Motor neuron (in vitro differentiated cells): Measurements from ENCODE around the gene LIPC. TPM values are rescaled to one million over a fixed set of nuclear protein-coding genes. Genes with fewer than 3 reads are reported as not detected.

Source experiments
- ATAC-seq, 8 experiments: fragments of 200-7000 bp; cut with Tn5 transposase; replicated peaks in 6 of 8; 2 replicates each; pipeline ENCODE4 v1.8.0; 2021; ENCODE audit warnings: mild to moderate bottlenecking in 8 of 8, moderate library complexity in 8 of 8
- H3K27ac ChIP-seq, 2 donors: fragments of 250-450 bp; sonication (Bioruptor Pico); 2 replicates each; pipeline ENCODE4 v1.9.0; 2021; ENCODE audit warnings: antibody characterized with exemption in 2 of 2, mild to moderate bottlenecking in 2 of 2, moderate library complexity in 1 of 2
- H3K4me1 ChIP-seq, 2 donors: fragments of 250-450 bp; sonication (Bioruptor Pico); replicated peaks in 1 of 2; 2 replicates each; pipeline ENCODE4 v1.6.1; 2021; ENCODE audit warnings: antibody characterized with exemption in 2 of 2, mild to moderate bottlenecking in 2 of 2, moderate library complexity in 1 of 2
- H3K4me3 ChIP-seq, 5 donors: fragments of 250-450 bp; sonication (Bioruptor Pico); 2 replicates each; pipeline ENCODE4 v1.9.0; 2021; ENCODE audit warnings: antibody characterized with exemption in 5 of 5, mild to moderate bottlenecking in 5 of 5, moderate library complexity in 4 of 5
- WGBS, 10 experiments: fragments of 450-650 bp; shearing (Covaris generic); methylation state at CpG; one replicate each; pipeline ENCODE4 v1.0.0; 2022; 5-methylcytosine and 5-hydroxymethylcytosine counted together
- in situ Hi-C, 9 experiments: fragments of 400-800 bp; cut with MboI; loops; one replicate each; pipeline ENCODE4 v1.15.0; 2021; ENCODE audit warnings: low sequenced_read_pairs in 9 of 9, low pct_unique_long_range_greater_than_20kb in 2 of 9; ENCODE audit not compliant: unreplicated experiment in 9 of 9
- total RNA-seq, 8 experiments: library from RNA; unstranded; fragments of 300-600 nt; gene quantifications; 2 replicates each; pipeline versions ENCODE4 v1.2.3 to v1.2.4, GENCODE V29; 2022

Gene LIPC
- total RNA-seq, 8 experiments from 2014 or later: 0.14 to 5.0 (median 0.47) TPM; not detected in 5

DNA sequence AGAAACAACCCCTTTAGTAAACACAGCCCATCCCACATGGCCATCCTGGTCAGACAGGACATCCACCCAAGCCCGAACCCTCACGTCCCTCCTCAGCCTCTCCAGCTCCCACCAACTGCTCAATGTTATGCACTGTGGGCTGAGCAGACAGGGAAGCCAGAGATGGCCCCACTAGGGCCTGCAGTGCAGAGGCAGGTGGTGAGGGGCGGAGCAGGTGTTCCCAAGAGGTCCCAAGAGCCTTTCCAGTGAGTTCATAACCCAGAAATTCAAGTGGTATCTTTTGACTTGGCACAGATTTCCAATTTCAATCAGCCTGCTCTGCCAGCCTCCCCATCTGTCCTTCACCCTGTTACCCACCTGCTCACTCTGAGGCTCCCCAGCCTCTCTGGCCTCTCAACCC lies 130.3 kb downstream of the LIPC start:
- H3K4me3 ChIP-seq: no peak overlapping the region
- in situ Hi-C loops: no loop called here
- peak in 1 of 8 experiments; percentile 12 for ATAC-seq
- peaks cover 2 to 7% of the 10 kb centered on the region in 2 donors for H3K4me1 ChIP-seq
- WGBS, 10 experiments: 58 to 100% (median 83%) methylated on average over 1 to 3 of the region's 3 CpGs; no CpG with 5 or more reads in 4 of the 10 experiments
- H3K27ac ChIP-seq: no peak overlapping the region

DNA sequence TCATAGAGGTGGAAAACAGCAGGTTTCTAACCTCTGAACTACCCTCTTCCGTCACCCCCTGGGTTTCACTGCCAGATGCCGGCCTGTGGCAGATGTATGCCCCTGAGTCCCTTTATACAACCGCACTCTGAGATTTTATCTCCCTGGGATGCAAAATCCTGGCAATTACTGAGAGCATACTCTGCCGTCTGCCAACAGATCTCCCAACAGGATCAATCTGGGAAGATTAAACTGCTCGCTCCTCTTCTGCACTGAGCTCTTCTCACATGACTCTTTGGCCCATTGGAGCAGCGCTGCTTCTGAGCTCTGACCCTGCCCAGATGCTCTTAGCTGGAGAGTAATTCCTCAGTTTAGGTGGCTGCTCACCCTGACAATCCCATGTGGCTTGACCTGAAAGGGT lies 133.2 kb downstream of the LIPC start:
- Histone ChIP-seq H3K4me1 (peaks cover 2 to 7% of the 10 kb centered on the region in 2 donors), H3K27ac (no peak overlapping the region), H3K4me3 (no peak overlapping the region)
- in situ Hi-C loops: no loop called here
- peak in 2 of 8 experiments; percentile 21 to 42 for ATAC-seq
- WGBS, 10 experiments: 71 to 100% (median 83%) methylated on average over 2 to 5 of the region's 6 CpGs; no CpG with 5 or more reads in 3 of the 10 experiments

DNA sequence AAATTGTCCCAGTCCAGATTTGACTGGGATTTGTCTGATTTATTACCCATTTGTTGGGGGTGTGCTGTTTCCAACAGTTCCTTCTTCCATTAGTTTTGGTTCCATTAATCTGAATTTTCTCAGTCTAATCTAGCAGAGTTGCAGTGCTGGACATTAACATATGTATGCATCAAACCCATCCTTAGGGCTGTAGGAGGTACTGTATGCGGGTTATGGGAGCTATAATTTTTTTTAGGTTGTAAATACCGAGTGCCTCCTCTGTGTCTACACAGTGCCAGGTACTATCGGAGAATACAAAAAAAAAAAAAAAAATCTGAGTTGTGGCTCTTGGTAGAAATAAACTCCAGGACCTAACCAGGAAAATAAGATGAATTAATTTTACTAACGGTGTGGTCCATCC lies 133.8 kb downstream of the LIPC start:
- Histone ChIP-seq H3K4me1 (peaks cover 2 to 7% of the 10 kb centered on the region in 2 donors), H3K27ac (no peak overlapping the region), H3K4me3 (no peak overlapping the region)
- peak in 2 of 8 experiments; percentile 50 to 62 for ATAC-seq
- WGBS, 10 experiments: 24 to 84% (median 55%) methylated on average over 2 to 4 of the region's 4 CpGs; no CpG with 5 or more reads in 1 of the 10 experiments
- in situ Hi-C loops: no loop called here

DNA sequence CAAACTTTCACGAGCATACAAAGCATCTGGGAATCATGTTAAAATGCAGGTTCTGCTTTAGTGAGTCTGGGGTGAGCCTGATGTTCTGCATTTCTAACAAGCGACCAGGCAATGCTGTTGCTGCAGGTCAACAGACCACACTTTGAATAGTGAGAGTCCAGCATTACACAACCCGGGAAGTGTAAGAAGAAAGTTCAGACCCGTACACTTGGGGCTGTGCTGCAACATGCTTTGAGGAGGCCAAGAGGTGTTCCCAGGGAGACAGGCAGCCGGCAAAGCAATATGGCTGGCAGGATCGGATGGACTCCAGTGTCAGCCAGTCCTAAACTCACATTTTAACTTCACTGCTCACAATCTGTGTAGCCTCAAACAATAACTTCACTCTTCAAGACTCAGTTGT lies 134.2 kb downstream of the LIPC start:
- H3K4me3 ChIP-seq: no peak overlapping the region
- in situ Hi-C loops: no loop called here
- no peak overlapping the region for H3K27ac ChIP-seq
- peaks cover 2 to 5% of the 10 kb centered on the region in 2 donors for H3K4me1 ChIP-seq
- ATAC-seq: no peak
- WGBS, 10 experiments: 50 to 93% (median 78%) methylated on average over 1 to 6 of the region's 6 CpGs; no CpG with 5 or more reads in 2 of the 10 experiments

DNA sequence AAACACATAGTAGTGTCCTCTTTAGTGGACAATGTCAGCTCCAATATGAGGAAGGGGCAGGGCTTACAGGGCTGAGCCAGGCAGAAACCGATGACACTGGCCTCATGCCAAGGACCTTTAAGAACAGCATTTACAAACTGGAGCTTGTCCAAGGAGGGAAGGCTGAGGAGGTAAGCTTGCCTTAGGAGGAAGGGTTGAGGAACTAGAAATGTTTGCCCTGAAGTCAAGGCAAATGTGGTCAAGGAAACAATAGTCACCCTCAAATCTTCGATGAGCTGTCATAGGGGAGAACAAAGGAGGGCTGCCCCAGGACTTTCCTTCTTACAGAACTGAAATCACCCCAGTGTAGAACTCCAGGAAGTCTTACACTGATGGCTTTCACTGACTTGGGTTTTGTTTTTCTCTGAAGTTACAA lies 136.4 kb downstream of the LIPC start:
- 50 to 100% (median 76%) methylated on average over 1 to 2 of the region's 2 CpGs; no CpG with 5 or more reads in 2 of the 10 experiments for WGBS, 10 experiments
- no peak for ATAC-seq
- H3K27ac ChIP-seq: no peak overlapping the region
- H3K4me1 ChIP-seq: peaks cover 2% of the 10 kb centered on the region in 2 donors
- in situ Hi-C loops: no loop called here
- H3K4me3 ChIP-seq: no peak overlapping the region

DNA sequence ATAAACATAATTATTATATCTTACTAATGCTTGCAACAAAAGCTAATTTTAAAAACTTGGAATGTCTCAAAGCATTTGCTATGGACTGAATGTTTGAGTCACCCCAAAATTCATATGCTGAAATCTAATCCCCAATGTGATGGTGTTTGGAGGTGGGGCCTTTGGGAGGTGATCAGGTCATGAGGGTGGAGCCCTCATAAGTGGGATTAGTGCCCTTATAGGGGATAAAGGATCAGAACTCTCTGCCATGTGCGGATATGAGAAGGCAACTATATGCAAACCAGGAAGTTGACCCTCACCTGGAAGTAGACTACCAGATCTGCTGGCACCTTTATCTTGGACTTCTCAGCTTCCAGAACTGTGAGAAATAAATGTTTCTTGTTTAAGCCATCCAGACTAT lies 137.7 kb downstream of the LIPC start:
- 100% methylated on average over 1 of the region's 1 CpG; no CpG with 5 or more reads in 4 of the 10 experiments for WGBS, 10 experiments
- in situ Hi-C loops: no loop called here
- no peak for ATAC-seq
- Histone ChIP-seq H3K4me3 (no peak overlapping the region), H3K4me1 (peaks cover 2% of the 10 kb centered on the region in 2 donors), H3K27ac (no peak overlapping the region)

DNA sequence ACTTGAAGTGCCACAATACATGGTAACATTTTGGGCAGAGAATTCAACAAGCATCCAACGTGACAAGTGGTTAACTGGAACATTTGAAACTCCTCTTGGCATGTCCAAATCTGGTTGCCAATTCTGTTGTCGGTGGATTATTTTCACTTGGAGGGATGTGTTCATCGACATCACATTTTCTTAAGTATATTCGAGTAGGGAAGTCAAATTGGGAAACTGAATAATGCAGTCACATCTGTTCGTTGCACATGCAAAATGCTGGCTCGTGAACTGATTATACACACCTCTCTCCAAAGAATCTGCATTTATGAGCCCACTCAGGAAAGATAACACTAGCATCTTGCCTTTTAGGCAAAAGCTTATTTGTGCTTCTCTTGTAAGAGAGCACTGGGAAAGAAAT lies 139.7 kb downstream of the LIPC start:
- 27 to 91% (median 80%) methylated on average over 1 to 6 of the region's 6 CpGs for WGBS, 10 experiments
- H3K4me3 ChIP-seq: no peak overlapping the region
- in situ Hi-C loops: no loop called here
- H3K27ac ChIP-seq: no peak overlapping the region
- ATAC-seq: no peak
- no peaks in the 10 kb centered on the region for H3K4me1 ChIP-seq

DNA sequence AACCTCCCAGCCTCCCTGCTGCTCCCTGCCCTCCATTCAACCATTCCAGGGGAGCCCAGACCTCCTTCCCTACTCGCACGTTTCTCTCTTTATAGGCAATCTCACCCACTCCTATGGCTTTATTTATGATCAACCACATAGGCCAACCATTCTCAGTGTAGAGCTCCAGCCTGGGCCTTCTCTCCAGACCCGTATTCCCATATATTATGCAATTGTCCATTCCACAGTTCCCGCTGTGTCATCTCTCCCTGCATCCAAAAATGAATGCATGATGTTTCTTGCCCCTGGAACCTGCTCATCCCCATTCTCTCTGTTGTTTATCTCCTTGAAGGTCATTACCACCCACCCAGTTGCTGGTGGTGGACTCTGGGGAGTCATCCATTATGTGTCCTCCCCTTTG lies 140.7 kb downstream of the LIPC start:
- WGBS, 10 experiments: 40 to 100% (median 74%) methylated on average over 1 to 4 of the region's 4 CpGs; no CpG with 5 or more reads in 3 of the 10 experiments
- Histone ChIP-seq H3K27ac (no peak overlapping the region), H3K4me3 (no peak overlapping the region), H3K4me1 (no peaks in the 10 kb centered on the region)
- no peak for ATAC-seq
- in situ Hi-C loops: no loop called here

DNA sequence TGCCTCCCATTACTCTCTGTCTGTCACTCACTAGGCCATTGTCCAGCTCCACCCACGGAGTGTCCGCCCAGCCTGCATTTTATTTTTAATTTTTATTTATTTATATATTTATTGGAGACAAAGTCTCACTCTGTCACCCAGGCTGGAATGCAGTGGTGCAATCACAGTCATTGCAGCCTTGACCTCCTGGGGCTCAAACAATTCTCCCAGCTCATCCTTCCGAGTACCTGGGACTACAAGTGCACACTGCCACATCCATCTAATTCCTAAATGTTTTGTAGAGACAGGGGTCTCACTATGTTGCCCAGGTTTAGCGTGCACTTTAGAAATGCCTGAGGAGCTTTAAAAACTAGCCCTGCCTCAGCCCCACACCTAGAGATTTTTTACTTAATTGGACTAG lies 141.5 kb downstream of the LIPC start:
- no peak overlapping the region for H3K27ac ChIP-seq
- no peaks in the 10 kb centered on the region for H3K4me1 ChIP-seq
- 76 to 100% (median 97%) methylated on average over 1 to 4 of the region's 4 CpGs; no CpG with 5 or more reads in 2 of the 10 experiments for WGBS, 10 experiments
- no peak overlapping the region for H3K4me3 ChIP-seq
- in situ Hi-C loops: no loop called here
- ATAC-seq: no peak

DNA sequence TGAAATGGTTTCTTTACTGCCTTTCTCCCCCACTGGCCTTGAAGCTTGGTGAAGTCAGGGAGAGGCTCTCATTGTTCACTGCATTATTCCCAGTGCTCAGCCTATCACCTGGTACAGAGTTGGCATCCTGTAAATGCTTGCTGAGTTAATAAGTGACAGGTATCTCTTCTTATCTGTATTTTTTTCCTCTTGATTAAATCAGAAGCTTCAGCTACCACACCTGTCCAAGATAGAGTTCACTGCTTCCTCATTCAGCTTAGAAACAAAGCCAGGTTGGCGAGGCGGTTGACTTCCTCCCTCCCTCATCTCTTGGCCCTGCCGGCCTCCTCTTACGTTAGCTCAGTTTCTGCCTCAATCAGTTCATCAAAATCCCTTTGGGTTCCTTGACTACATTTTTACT lies 142.8 kb downstream of the LIPC start:
- ATAC-seq: no peak
- no peak overlapping the region for H3K4me3 ChIP-seq
- H3K27ac ChIP-seq: no peak overlapping the region
- 79 to 100% (median 87%) methylated on average over 2 to 4 of the region's 4 CpGs; no CpG with 5 or more reads in 3 of the 10 experiments for whole genome bisulfite sequencing, 10 experiments
- no peaks in the 10 kb centered on the region for H3K4me1 ChIP-seq
- in situ Hi-C loops: no loop called here

DNA sequence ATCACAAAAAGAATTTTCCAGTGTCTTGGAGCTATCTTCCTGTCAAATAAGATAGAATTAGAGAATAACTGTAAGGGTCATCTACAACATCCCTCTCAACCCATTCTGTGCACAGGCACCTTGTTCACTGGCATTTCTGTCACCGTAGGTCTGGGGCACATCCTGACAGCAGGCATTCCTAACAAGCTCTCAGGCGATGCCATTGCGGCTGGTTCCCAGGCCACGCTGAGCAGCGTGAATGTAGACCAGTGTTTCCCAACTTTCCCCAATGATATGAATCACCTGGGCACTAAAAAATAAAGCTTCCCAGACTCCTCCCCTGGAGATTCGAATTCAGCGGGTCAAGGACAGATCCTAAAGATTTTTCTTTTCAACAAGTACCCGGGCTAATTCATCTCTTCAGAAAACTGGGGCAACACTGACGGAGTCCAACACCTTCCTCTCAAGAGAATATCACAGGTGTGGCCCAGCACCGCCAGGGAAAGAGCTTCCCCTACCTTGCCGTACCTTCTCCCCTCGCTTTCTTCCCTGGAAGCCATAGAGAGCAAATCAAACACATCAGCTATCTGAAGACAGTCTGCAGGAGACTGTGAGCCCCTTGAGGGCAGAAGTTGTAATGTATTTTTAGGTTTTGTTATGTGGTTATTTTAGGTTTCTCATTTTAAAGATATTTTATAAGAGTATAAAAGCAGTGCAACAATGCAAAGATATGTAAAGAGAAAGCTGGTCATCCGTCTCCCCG lies 143.4 kb downstream of the LIPC start:
- Histone ChIP-seq H3K4me3 (no peak overlapping the region), H3K27ac (no peak overlapping the region), H3K4me1 (no peaks in the 10 kb centered on the region)
- no peak for ATAC-seq
- 74 to 100% (median 93%) methylated on average over 1 to 10 of the region's 14 CpGs; no CpG with 5 or more reads in 1 of the 10 experiments for WGBS, 10 experiments
- in situ Hi-C loops: no loop called here

DNA sequence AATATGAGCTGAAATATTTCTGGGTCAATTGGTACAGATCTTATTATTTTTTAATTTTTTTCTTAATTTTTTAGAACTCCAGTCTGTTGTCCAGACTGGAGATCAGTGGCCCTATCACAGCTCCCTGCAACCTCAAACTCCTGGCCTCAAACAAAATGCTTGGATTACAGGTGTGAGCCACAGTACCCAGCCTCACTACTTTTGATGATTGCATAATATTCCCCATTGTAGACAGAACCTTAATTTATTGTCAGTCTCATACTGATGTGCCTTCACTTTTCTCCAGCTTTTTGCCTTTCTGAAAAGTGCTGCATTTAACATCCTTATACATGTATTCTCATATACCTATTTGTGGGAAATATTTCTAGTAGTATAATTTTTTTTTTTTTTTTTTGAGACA lies 144.9 kb downstream of the LIPC start:
- no peak for ATAC-seq
- no peak overlapping the region for H3K27ac ChIP-seq

DNA sequence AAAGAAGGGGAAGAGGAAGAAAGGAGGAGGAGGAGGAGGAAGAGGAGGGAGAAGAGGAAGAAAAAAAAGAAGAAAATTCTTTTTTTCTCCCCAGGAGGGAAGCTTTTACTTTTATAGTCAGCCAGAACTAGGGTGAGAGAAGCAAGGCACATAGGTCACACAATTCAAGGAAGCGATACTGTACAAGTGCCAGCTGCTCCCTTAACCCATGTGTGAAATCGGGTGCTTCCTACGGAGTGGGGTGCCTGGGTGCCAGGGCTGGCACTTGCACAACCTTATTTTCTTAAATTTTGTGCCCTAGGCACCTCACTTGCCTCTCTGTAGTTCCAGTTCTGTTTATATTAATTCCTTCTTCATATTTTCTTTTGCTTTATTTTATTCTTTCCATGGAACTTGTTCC lies 150.4 kb downstream of the LIPC start:
- H3K4me1 ChIP-seq: peaks cover 6% of the 10 kb centered on the region in 2 donors
- in situ Hi-C loops: no loop called here
- WGBS, 10 experiments: 75 to 100% (median 90%) methylated on average over 1 to 3 of the region's 3 CpGs; no CpG with 5 or more reads in 1 of the 10 experiments
- no peak overlapping the region for H3K4me3 ChIP-seq
- no peak for ATAC-seq
- H3K27ac ChIP-seq: no peak overlapping the region

More for the DNA sequence above, 144.9 kb downstream of the LIPC start:
- in situ Hi-C loops: no loop called here
- H3K4me3 ChIP-seq: no peak overlapping the region
- no peaks in the 10 kb centered on the region for H3K4me1 ChIP-seq
